LNCAP (cell line): ENCODE data around the gene RGS11.

ENCODE experiments used
- CTCF ChIP-seq: fragments of 450-650 bp; IDR thresholded peaks from 2 replicates; pipeline ENCODE4 v1.5.1; 2017; ENCODE audit warnings: mild to moderate bottlenecking

RGS11 gene

GRCh38 chr16:287298-287811, 11.6 kb upstream of the RGS11 start:
- TF ChIP-seq CTCF: no peak

GRCh38 chr16:286491-287297, 10.9 kb upstream of the RGS11 start:
- TF ChIP-seq CTCF: no peak

GRCh38 chr16:285146-286055, 9.7 kb upstream of the RGS11 start:
- TF ChIP-seq CTCF: no peak

- no peak for TF ChIP-seq CTCF
These were observed 8.7 kb upstream of the RGS11 start for GRCh38 chr16:284204-285120.

- TF ChIP-seq CTCF: no peak
These were observed 7.5 kb upstream of the RGS11 start, which contains the start of gene PDIA2 for GRCh38 chr16:283033-283805. TSS of gene PDIA2 (plus strand) at chr16:283164. CDS start at chr16:283170, 6 bp downstream.

GRCh38 chr16:282491-282890, 6.7 kb upstream of the RGS11 start:
- TF ChIP-seq CTCF: no peak
